HEK293T (cell line): ENCODE results near the gene TMEM221.

Experiments used
- CTCF ChIA-PET: fragments of 350-600 bp; formaldehyde crosslinking; extraction: SDS; loops from one replicate; lab custom pipeline; 2021; ENCODE audit warnings: antibody characterized with exemption, inconsistent platforms; lab: Yijun Ruan, JAX
- POLR2A ChIA-PET: fragments of 350-600 bp; formaldehyde crosslinking; extraction: SDS; loops from one replicate; lab custom pipeline; 2020; ENCODE audit warnings: antibody characterized with exemption, inconsistent platforms; lab: Yijun Ruan, JAX
- DNase-seq: peaks from one replicate; pipeline ENCODE4 v3.0.0; 2012; ENCODE audit warnings: mixed read lengths; ENCODE audit errors: extremely low spot score
- ARNT ChIP-seq: fragments of 450-650 bp; IDR thresholded peaks from 2 replicates; pipeline ENCODE4 v1.6.1; 2017; ENCODE audit warnings: mild to moderate bottlenecking
- BHLHE40 ChIP-seq: fragments of 450-650 bp; IDR thresholded peaks from 2 replicates; pipeline ENCODE4 v1.6.1; 2016; ENCODE audit warnings: mild to moderate bottlenecking, moderate library complexity, borderline replicate concordance
- CTBP1 ChIP-seq: fragments of 450-650 bp; IDR thresholded peaks from 2 replicates; pipeline ENCODE4 v1.6.1; 2016; ENCODE audit warnings: borderline replicate concordance
- ELF4 ChIP-seq: fragments of 450-650 bp; IDR thresholded peaks from 2 replicates; pipeline ENCODE4 v1.6.1; 2017; ENCODE audit warnings: antibody characterized with exemption
- FOXA1 ChIP-seq: fragments of 450-650 bp; IDR thresholded peaks from 2 replicates; pipeline ENCODE4 v1.6.1; 2016; ENCODE audit warnings: mild to moderate bottlenecking
- FOXK2 ChIP-seq: fragments of 450-650 bp; IDR thresholded peaks from 2 replicates; pipeline ENCODE4 v1.6.1; 2016; ENCODE audit warnings: mild to moderate bottlenecking
- FOXM1 ChIP-seq: fragments of 450-650 bp; IDR thresholded peaks from 2 replicates; pipeline ENCODE4 v1.6.1; 2017; ENCODE audit warnings: mild to moderate bottlenecking, borderline replicate concordance
- HDGF ChIP-seq: fragments of 450-650 bp; IDR thresholded peaks from 2 replicates; pipeline ENCODE4 v1.6.1; 2017; ENCODE audit warnings: antibody characterized with exemption, borderline replicate concordance
- L3MBTL2 ChIP-seq: fragments of 450-650 bp; conservative IDR thresholded peaks from 2 replicates; pipeline ENCODE4 v1.6.1; 2016; ENCODE audit warnings: mild to moderate bottlenecking
- LEF1 ChIP-seq: fragments of 450-650 bp; IDR thresholded peaks from 2 replicates; pipeline ENCODE4 v1.6.1; 2017; ENCODE audit warnings: mild to moderate bottlenecking, borderline replicate concordance
- NFRKB ChIP-seq: fragments of 450-650 bp; IDR thresholded peaks from 2 replicates; pipeline ENCODE4 v1.6.1; 2016; ENCODE audit warnings: mild to moderate bottlenecking, moderate library complexity
- SP1 ChIP-seq: fragments of 450-650 bp; IDR thresholded peaks from 2 replicates; pipeline ENCODE4 v1.6.1; 2017
- SUZ12 ChIP-seq: fragments of 450-650 bp; IDR thresholded peaks from 2 replicates; pipeline ENCODE4 v1.6.1; 2016; ENCODE audit warnings: mild to moderate bottlenecking
- TARDBP ChIP-seq: fragments of 450-650 bp; IDR thresholded peaks from 2 replicates; pipeline ENCODE4 v1.6.1; 2016
- ZNF384 ChIP-seq: fragments of 450-650 bp; IDR thresholded peaks from 2 replicates; pipeline ENCODE4 v1.6.1; 2016
- TF ChIP-seq, protein P1 (sequence below): fragments of 450-650 bp; IDR thresholded peaks from 2 replicates; pipeline ENCODE4 v1.6.1; 2016

TMEM221 gene

DNA sequence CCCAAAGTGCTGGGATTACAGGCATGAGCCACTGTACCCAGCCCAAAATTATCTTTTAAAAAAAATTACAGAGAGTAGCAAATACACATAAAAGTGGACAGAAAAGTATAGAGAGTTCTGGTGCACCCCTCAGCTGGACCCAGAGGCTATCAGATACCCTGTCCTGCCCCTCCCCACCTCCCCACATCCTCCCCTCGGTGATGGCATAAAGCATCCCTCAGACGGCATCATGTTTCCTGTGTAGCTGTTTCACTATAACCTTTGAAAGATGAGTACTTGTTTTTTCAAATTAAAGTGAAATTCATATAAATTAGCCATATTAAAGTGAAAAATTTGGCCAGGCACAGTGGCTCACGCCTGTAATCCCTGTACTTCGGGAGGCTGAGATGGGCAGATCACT is 41.9 kb upstream of the TMEM221 start:
- no peak for DNase-seq
- ChIA-PET CTCF (no interaction called here), POLR2A (no interaction called here)
- TF ChIP-seq SP1 (no peak), ZNF384 (no peak), ELF4 (no peak), LEF1 (no peak), CTBP1 (no peak), FOXK2 (no peak), SUZ12 (no peak)

DNA sequence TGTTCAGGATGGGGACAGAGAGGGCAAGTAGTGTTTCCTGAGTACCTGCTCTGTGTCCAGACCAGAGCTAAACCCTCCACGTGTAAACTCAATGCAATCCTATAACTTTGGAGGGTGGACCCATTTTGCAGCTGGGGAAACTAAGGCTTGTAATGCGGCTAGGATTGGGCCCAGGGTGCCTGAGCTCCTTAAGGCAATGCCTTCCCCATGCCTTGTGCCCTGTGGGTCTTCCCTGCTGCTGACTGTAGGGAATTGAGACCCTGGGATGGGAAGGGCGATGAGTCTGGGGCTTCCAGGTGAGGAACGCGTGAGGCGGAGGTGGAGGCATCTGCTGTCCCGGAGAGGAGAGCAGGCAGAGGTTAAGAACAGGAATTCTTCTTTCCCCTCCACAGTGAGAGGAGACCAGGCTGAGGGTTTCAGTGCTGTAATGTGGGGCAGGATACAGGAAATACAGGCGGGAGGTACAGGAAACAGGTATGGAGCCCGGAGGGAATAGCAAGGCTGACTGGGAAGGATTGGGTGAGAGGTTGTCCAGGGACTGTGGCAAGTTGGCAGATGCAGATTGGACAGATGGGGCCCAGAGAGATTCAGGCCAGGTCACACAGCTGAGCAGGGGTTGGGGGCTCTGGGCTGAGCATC is 41.0 kb upstream of the TMEM221 start:
- ChIA-PET POLR2A (no interaction called here), CTCF (interaction anchor here (0.6 kb wide), 1 partner anchor 62 kb away, joined by 3 read pairs; no protein-coding TSS in a partner anchor)
- DNase-seq, result no peak
- TF ChIP-seq CTBP1, result no peak
- TF ChIP-seq NFRKB, result no peak
- TF ChIP-seq ARNT, result no peak
- TF ChIP-seq FOXA1, result no peak

DNA sequence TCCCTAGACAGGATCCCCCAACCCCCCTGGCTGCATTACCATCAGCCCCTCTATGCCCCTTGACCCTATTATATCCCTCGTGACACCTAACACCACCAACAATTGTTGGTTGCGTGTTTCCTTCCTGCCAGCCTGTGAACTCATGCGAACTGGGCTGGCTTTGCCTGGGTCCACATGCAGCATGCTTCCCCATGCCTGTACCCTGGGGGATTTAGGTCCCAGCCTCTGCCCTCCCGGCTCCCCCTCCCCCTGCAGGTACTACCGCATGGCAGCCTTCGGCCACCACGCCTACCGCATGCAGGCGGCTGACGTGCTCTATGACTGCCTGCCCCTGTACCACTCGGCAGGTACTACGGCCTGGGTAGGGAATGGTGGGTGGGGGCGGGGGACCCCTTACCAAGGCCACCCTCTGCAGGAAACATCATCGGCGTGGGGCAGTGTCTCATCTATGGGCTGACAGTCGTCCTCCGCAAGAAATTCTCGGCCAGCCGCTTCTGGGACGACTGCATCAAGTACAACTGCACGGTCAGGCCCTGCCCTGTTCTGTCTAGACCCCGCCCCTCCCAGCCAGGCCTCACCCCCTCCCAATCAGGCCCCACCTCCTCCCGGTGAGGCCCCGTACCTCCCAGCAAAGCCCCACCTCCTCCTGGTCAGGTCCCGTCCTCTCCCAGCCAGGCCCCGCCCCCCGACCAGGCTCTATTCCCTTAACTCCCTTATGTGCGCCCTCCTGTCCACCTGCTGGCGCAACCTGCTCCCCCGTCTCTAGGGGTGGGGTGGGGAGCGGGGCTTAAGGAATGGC is 40.3 kb upstream of the TMEM221 start:
- TF ChIP-seq SUZ12 (no peak), L3MBTL2 (peak; percentile 83), LEF1 (no peak), BHLHE40 (no peak), CTBP1 (no peak)
- POLR2A ChIA-PET, result interaction anchor here (1.2 to 1.4 kb wide), 2 partner anchors 22 to 486 kb away, joined by 3 to 5 read pairs; partner anchors contain the start of gene PGLS
- CTCF ChIA-PET, result interaction anchor here (0.6 kb wide), 2 partner anchors 31 to 131 kb away, joined by 3 read pairs; no protein-coding TSS in a partner anchor

DNA sequence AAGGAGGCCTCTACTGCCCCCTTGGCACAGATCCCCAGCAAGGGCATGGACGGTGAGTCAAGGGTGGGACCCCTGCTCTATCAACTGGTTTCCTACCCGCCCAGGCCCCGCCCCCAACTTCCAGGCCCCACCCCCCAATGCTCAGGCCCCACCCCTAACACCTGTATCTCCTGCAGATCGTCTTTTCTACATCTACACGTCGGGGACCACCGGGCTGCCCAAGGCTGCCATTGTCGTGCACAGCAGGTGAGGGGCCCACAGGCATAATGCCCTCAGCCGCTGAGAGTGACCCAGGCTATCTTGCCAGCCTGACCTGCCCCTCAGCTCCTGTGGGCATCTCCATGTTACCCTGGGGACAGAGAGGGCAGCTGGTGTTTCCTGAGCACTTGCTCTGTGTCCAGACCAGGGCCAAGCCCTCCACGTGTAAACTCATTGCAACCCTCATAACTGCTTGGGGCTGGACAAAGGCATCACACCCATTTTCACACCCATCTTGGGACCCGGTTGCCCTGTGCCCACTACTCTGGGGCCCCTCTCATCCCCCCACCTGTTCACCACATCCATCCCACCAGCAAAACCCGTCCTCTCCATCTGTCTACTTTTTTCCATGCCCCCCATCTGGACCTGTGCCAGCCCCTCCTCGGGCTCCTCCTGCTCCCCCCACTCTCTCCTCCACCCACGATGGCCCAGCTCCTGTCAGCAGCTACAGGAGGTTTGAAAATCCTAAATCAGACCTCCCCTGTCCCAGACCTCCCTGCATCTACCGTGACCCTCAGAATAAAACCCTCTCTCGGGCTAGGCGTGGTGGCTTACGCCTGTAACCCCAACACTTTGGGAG is 39.0 kb upstream of the TMEM221 start:
- ChIA-PET POLR2A (interaction anchor here (1.2 to 1.4 kb wide), 2 partner anchors 24 to 487 kb away, joined by 3 to 5 read pairs; partner anchors contain the start of gene PGLS), CTCF (interaction anchor here (0.6 to 1.2 kb wide), 3 partner anchors 9 to 199 kb away, joined by 3 to 4 read pairs (median 3); no protein-coding TSS in a partner anchor)
- TF ChIP-seq FOXA1 (no peak), L3MBTL2 (no peak), ARNT (no peak), FOXK2 (no peak), SP1 (no peak), HDGF (no peak)
- TF ChIP-seq, protein P1, sequence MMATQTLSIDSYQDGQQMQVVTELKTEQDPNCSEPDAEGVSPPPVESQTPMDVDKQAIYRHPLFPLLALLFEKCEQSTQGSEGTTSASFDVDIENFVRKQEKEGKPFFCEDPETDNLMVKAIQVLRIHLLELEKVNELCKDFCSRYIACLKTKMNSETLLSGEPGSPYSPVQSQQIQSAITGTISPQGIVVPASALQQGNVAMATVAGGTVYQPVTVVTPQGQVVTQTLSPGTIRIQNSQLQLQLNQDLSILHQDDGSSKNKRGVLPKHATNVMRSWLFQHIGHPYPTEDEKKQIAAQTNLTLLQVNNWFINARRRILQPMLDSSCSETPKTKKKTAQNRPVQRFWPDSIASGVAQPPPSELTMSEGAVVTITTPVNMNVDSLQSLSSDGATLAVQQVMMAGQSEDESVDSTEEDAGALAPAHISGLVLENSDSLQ, result no peak
- no peak for DNase-seq

More for the DNA sequence above, 40.3 kb upstream of the TMEM221 start:
- DNase-seq, result peak; percentile 92

- TF ChIP-seq CTBP1 (no peak), L3MBTL2 (no peak), FOXA1 (no peak), NFRKB (no peak), ARNT (no peak), SUZ12 (no peak), FOXK2 (no peak), SP1 (no peak), TARDBP (no peak), LEF1 (no peak), HDGF (no peak), FOXM1 (no peak), ELF4 (no peak), ZNF384 (no peak)
- POLR2A ChIA-PET, result interaction anchor here (1.4 kb wide), 1 partner anchor 25 kb away, joined by 5 read pairs; the partner anchor contains the start of gene PGLS
- CTCF ChIA-PET, result interaction anchor here (1.2 kb wide), 1 partner anchor 9 kb away, joined by 4 read pairs; no protein-coding TSS in a partner anchor
- no peak for DNase-seq
Measured at GRCh38 chr19:17486545-17487240, 38.2 kb upstream of the TMEM221 start.

- no peak for DNase-seq
- ChIA-PET CTCF (interaction anchor here (0.6 to 1.4 kb wide), 2 partner anchors 12 to 59 kb away, joined by 3 to 5 read pairs; no protein-coding TSS in a partner anchor), POLR2A (no interaction called here)
- no peak for TF ChIP-seq CTBP1
- TF ChIP-seq ARNT, result no peak
- TF ChIP-seq HDGF, result no peak
- TF ChIP-seq LEF1, result no peak
- TF ChIP-seq NFRKB, result no peak
- no peak for TF ChIP-seq SUZ12
- no peak for TF ChIP-seq ZNF384
- no peak for TF ChIP-seq SP1
- TF ChIP-seq, protein P1, result no peak
Measured at GRCh38 chr19:17484520-17485185, 36.2 kb upstream of the TMEM221 start.
